Uterus (tissue), 4 donors: ENCODE results near the gene RPF1. TPM values are rescaled to one million over a fixed set of nuclear protein-coding genes. Genes with fewer than 3 reads are reported as not detected.
"Not testable (repeated sequence)": the region's sequence is repeated elsewhere in the genome, so short reads cannot be mapped to it uniquely, and the experiment has no call there.

Source experiments
- DNase-seq, 2 donors: peaks; one replicate each; pipeline ENCODE4 v3.0.0-alpha.2; 2019 to 2020
- H3K27ac ChIP-seq, 2 donors: fragments of 200-600 bp; sonication (generic); 1 replicate in 1 of 2; 2 replicates in 1 of 2; pipeline ENCODE4 v1.5.1; 2016 to 2018
- H3K27me3 ChIP-seq, 2 donors: fragments of 200-600 bp; sonication (generic); one replicate each; pipeline ENCODE4 v1.5.1; 2018 to 2019; ENCODE audit warnings: control low read depth in 1 of 2
- H3K36me3 ChIP-seq, 2 donors: fragments of 200-600 bp; sonication (generic); one replicate each; pipeline ENCODE4 v1.5.1; 2019; ENCODE audit warnings: control low read depth in 1 of 2
- H3K4me1 ChIP-seq, 2 donors: fragments of 200-600 bp; sonication (generic); one replicate each; pipeline ENCODE4 v1.5.1; 2018 to 2019; ENCODE audit warnings: control low read depth in 1 of 2
- H3K4me3 ChIP-seq, 2 donors: fragments of 200-600 bp; sonication (generic); 1 replicate in 1 of 2; 2 replicates in 1 of 2; pipeline ENCODE4 v1.5.1; 2018 to 2019; ENCODE audit warnings: mild to moderate bottlenecking in 1 of 2
- H3K9me3 ChIP-seq, 2 donors: fragments of 200-600 bp; sonication (generic); one replicate each; pipeline ENCODE4 v1.5.1; 2019; ENCODE audit warnings: control low read depth in 1 of 2
- POLR2A ChIP-seq, 2 donors: fragments of 450-650 bp; IDR thresholded peaks; one replicate each; pipeline ENCODE4 v1.6.1; 2016; ENCODE audit warnings: antibody characterized with exemption in 2 of 2, mild to moderate bottlenecking in 1 of 2, moderate library complexity in 1 of 2
- intact Hi-C: fragments of 100-400 bp; cut with DNase I; formaldehyde crosslinking; loops from one replicate; pipeline ENCODE4 v1.15.1; 2023; ENCODE audit warnings: low total_unique reads
- total RNA-seq, 4 donors: library from RNA; depleted of rRNA in 3 of 4; stranded (reverse); fragments of >200 nt in 3 of 4; gene quantifications; one replicate each; pipeline versions ENCODE4 v1.1.0 to v1.2.4, GENCODE V29; 2014 to 2023
- TF ChIP-seq, protein P1 (sequence below), 4 experiments: fragments of 200-600 bp in 2 of 4; fragments of 450-650 bp in 2 of 4; sonication (generic) in 2 of 4; IDR thresholded peaks; one replicate each; pipeline ENCODE4 v1.5.1; 2016 to 2019; ENCODE audit warnings: antibody characterized with exemption in 4 of 4, mild to moderate bottlenecking in 2 of 4, moderate library complexity in 1 of 4
- donor health status: DM: yes; HTN: yes; CAD: no.

The RPF1 gene
- total RNA-seq, 4 donors from 2014 or later, result 27.8 to 72.9 (median 46.7) TPM

DNA sequence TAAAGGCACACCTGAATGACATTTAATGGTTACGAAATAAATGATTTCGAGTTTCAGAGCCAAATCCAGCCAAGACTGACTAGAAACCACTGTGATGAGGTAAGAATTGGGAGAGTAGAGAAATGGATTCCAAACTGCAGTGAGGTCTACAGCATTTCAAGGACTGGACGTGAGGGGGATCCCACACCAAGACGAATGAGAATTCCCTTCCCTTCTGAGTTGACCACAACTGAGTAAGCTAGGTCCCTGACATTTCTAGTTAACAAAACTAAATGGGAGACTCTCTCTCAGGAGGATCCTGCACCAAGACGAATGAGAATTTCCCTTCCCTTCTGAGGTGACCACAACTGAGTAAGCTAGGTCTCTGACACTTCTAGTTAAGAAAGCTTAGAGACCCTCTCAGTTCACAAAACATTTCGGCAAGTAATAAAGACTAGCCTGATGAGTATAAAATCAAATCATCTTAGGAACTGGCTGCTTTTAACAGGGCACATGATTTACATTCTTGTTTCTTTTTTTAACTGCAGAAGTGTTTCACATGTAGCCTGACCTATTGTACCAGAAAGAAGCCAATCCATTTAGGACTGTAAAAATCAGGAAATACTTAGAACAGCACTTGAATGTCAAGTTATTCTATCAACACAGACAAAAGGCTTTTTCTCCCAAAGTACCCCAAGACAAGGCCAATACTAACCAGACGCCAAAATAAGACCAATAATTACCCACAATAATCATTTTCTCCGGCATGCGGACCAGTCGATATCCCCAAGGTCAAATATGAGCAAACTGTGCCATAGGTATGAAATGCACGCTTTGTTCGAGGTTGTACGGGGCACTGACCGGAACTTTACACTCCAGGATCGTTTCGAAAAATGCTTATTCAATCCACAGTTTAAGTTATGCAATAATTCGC is 25.8 kb downstream of the RPF1 start:
- Histone ChIP-seq H3K4me3 (peak overlapping the region; percentile 85 to 86), H3K9me3 (peaks cover 0 to 4% of the 10 kb centered on the region in 2 donors), H3K27me3 (no peaks in the 10 kb centered on the region), H3K27ac (peak overlapping the region; percentile 98), H3K36me3 (no peaks in the 10 kb centered on the region), H3K4me1 (peaks cover 6 to 9% of the 10 kb centered on the region in 2 donors)
- intact Hi-C loops, result no loop called here
- TF ChIP-seq POLR2A (IDR thresholded peaks at IDR 0.05), result no peak
- TF ChIP-seq, protein P1, sequence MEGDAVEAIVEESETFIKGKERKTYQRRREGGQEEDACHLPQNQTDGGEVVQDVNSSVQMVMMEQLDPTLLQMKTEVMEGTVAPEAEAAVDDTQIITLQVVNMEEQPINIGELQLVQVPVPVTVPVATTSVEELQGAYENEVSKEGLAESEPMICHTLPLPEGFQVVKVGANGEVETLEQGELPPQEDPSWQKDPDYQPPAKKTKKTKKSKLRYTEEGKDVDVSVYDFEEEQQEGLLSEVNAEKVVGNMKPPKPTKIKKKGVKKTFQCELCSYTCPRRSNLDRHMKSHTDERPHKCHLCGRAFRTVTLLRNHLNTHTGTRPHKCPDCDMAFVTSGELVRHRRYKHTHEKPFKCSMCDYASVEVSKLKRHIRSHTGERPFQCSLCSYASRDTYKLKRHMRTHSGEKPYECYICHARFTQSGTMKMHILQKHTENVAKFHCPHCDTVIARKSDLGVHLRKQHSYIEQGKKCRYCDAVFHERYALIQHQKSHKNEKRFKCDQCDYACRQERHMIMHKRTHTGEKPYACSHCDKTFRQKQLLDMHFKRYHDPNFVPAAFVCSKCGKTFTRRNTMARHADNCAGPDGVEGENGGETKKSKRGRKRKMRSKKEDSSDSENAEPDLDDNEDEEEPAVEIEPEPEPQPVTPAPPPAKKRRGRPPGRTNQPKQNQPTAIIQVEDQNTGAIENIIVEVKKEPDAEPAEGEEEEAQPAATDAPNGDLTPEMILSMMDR (IDR thresholded peaks at IDR 0.05), result no peak
- no peak for DNase-seq

DNA sequence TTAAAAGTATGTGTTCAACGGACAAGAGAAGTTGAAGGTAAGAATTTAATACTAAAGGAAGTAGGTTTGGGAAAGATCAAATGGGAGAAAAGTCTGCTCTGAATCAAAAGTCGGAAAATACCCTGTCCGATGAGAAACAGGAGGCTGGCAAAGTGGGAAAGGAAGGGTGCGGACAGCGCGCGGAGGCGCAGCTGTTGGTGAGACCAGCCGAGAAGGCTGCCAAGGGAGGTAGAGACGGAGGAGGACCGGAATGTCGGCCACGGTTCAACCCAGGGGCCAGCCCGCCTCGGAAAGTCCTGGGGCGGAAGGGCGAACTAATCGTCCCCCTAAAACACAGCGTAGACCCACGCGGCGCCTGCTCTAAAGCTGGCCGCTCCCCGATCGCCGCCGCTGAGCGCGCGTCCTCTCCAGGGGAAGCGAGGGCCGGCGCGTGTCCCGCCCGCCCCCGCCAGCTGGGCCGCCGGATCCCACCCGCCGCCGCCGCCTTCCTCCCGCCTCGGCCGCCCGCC is 26.5 kb downstream of the RPF1 start:
- Histone ChIP-seq H3K27ac (peak overlapping the region; percentile 98), H3K27me3 (no peaks in the 10 kb centered on the region), H3K9me3 (peaks cover 0 to 4% of the 10 kb centered on the region in 2 donors), H3K4me1 (peaks cover 6 to 9% of the 10 kb centered on the region in 2 donors), H3K4me3 (peak overlapping the region; percentile 85 to 86), H3K36me3 (no peaks in the 10 kb centered on the region)
- peak in 1 of 2 donors; percentile 66 for DNase-seq
- intact Hi-C loops, result no loop called here
- TF ChIP-seq POLR2A (IDR thresholded peaks at IDR 0.05), result no peak
- TF ChIP-seq, protein P1 (IDR thresholded peaks at IDR 0.05), result no peak

DNA sequence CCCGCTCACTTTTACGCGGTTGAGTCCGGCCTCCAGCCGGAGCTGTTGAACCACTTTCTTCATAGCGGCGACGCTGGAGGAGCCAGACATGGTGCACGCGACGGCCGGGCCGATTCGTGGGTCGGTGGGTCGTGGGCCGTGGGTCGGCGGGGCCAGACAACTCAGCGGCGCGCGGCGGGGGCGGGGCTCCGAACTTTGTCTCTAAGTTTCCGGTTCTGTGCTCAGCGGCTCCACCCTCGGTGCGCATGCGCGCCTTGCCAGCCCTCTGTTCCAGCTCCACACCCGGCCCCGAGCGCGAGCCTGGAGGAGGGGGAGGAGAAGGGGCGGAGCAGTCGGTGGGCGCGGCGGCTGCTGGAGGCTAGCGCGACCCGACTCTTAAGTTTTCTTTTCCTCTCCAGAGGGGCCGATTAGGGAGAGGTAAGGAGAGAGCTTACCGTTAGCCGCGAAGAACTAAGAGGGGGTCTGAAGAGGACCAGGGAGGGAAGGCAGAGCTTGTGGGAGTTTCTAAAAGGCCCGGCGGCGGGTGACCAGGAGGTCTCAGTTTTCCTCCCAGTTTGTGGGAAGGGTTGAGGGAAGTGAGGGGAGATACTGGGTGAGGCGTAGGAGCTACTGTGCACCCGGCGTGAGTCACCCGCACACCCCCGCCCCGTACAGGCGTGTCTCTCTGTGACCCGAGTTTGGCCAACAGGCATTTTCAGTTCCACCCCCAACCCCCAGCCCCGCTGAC is 27.1 kb downstream of the RPF1 start, which contains the start of the genes GNG5 and SPATA1:
GNG5 (minus strand) TSS at position 580 of the 727 bp plus-strand sequence; CDS start at position 90, 490 bp downstream.
SPATA1 (plus strand) TSS at position 385 of the 727 bp plus-strand sequence. CDS start 9,974 bp downstream, outside the sequence.
- H3K27me3 ChIP-seq, result no peaks in the 10 kb centered on the region
- peak within 1 kb of the TSS; percentile 98 for H3K27ac ChIP-seq
- intact Hi-C loops, result no loop called here
- H3K4me1 ChIP-seq, result peaks cover 6 to 9% of the 10 kb centered on the region in 2 donors
- TF ChIP-seq POLR2A (IDR thresholded peaks at IDR 0.05), result peak; percentile 26 to 77
- TF ChIP-seq, protein P1 (IDR thresholded peaks at IDR 0.05), result peak in 2 of 4 experiments; percentile 4 to 12
- H3K36me3 ChIP-seq, result no peaks in the 10 kb centered on the region
- peak within 1 kb of the TSS; percentile 85 to 86 for H3K4me3 ChIP-seq
- H3K9me3 ChIP-seq, result peaks cover 0 to 4% of the 10 kb centered on the region in 2 donors
- peak; percentile 98 for DNase-seq

GRCh38 chr1:84506729-84507453 is 27.8 kb downstream of the RPF1 start:
- Histone ChIP-seq H3K4me1 (peaks cover 6 to 9% of the 10 kb centered on the region in 2 donors), H3K27ac (peak overlapping the region; percentile 98), H3K4me3 (peak overlapping the region; percentile 85 to 86), H3K9me3 (peaks cover 0 to 4% of the 10 kb centered on the region in 2 donors), H3K36me3 (no peaks in the 10 kb centered on the region), H3K27me3 (no peaks in the 10 kb centered on the region)
- no peak for DNase-seq
- intact Hi-C loops, result no loop called here
- TF ChIP-seq, protein P1 (IDR thresholded peaks at IDR 0.05), result no peak
- no peak for TF ChIP-seq POLR2A (IDR thresholded peaks at IDR 0.05)

DNA sequence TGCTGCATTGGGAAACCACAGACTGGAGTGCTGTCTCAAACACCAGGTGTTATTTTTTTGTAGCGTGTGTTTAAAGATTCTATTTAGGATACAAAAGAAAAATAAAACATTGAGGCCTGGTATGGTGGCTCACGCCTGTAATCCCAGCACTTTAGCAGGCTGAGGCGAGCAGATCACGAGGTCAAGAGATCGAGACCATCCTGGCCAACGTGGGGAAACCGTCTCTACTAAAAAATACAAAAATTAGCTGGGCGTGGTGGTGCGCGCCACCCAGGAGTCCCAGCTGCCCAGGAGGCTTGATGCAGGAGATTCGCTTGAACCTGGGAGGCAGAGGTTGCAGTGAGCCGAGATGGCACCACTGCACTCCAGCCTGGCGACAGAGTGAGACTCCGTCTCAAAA is 28.8 kb downstream of the RPF1 start:
- H3K4me3 ChIP-seq, intact Hi-C loops, H3K4me1 ChIP-seq, DNase-seq, H3K27me3 ChIP-seq, H3K36me3 ChIP-seq, H3K9me3 ChIP-seq, H3K27ac ChIP-seq: not testable (repeated sequence)
